Psoas muscle (tissue), 8 donors: Measurements from ENCODE around the gene GNG8. TPM values are rescaled to one million over a fixed set of nuclear protein-coding genes. Genes with fewer than 3 reads are reported as not detected.

ENCODE experiments used
- ATAC-seq, 4 donors: fragments of 200-7000 bp; cut with Tn5 transposase; one replicate each; pipeline ENCODE4 v1.9.1; 2020; ENCODE audit warnings: moderate library complexity in 3 of 4, mild to moderate bottlenecking in 2 of 4
- DNase-seq, 2 donors: peaks; one replicate each; pipeline ENCODE4 v3.0.0-alpha.2; 2020
- H3K27ac ChIP-seq: fragments of 200-600 bp; one replicate; pipeline ENCODE4 v1.8.0; 2022
- H3K27me3 ChIP-seq, 3 donors: fragments of 200-600 bp in 1 of 3; one replicate each; pipeline versions ENCODE4 v1.6.1 to v1.8.0; 2013 to 2022; ENCODE audit warnings: low read length in 2 of 3, mild to moderate bottlenecking in 2 of 3, moderate library complexity in 1 of 3; ENCODE audit not compliant: insufficient read depth in 3 of 3
- H3K36me3 ChIP-seq, 2 donors: fragments of 200-600 bp in 1 of 2; one replicate each; pipeline versions ENCODE4 v1.6.1 to v1.8.0; 2013 to 2022; ENCODE audit warnings: low read depth in 1 of 2, mild to moderate bottlenecking in 1 of 2, moderate library complexity in 1 of 2; ENCODE audit not compliant: insufficient read depth in 1 of 2
- H3K4me1 ChIP-seq: fragments of 200-600 bp; one replicate; pipeline ENCODE4 v1.8.0; 2022
- H3K4me3 ChIP-seq: fragments of 200-600 bp; one replicate; pipeline ENCODE4 v1.8.0; 2022; ENCODE audit warnings: mild to moderate bottlenecking
- H3K9me3 ChIP-seq: fragments of 200-600 bp; one replicate; pipeline ENCODE4 v1.8.0; 2022
- CTCF ChIP-seq: fragments of 200-600 bp; IDR thresholded peaks from one replicate; pipeline ENCODE4 v1.8.0; 2022; ENCODE audit warnings: antibody characterized with exemption
- WGBS, 3 donors: extraction: QIAGEN DNeasy Blood & Tissue Kit; methylation state at CpG; one replicate each; pipeline versions ENCODE4 v1.1.6 to v1.1.7; 2013; 5-methylcytosine and 5-hydroxymethylcytosine counted together
- intact Hi-C, 2 donors: fragments of 100-400 bp; cut with DNase I; formaldehyde crosslinking; loops; one replicate each; pipeline versions ENCODE4 v1.11.0 to v1.14.2; 2022
- polyA plus RNA-seq, 3 donors: library from polyadenylated mRNA; stranded (reverse); fragments of 200-250 nt; gene quantifications; one replicate each; pipeline ENCODE4 v1.2.3, GENCODE V29; 2013
- total RNA-seq, 4 donors: library from RNA; stranded (reverse); fragmentation: NEBNext Ultra II Directional in 2 of 4; extraction: Animal tissue kit (Norgen Biotek cat#: 25700) in 2 of 4; gene quantifications; one replicate each; pipeline versions ENCODE4 v1.2.1 to v1.2.4, GENCODE V29; 2021 to 2023
- donor health status: healthy with polysubstance abuse.
- donor health status: DM: no; HTN: no; CAD: no; lungs with moderate emphysema.
- donor health status: Bipolar disorder and iron deficiency.
- donor health status: healthy.
- donor health status: DM: yes; HTN: yes; CAD: no.
- donor health status: DM: no; HTN: no; CAD: no.
- donor health status: DM: no; HTN: no; CAD: no.
- donor health status: DM: yes; HTN: yes; CAD: no.

GNG8 gene
- total and polyA plus RNA-seq, 7 donors: not detected

- no peak overlapping the region for H3K27ac ChIP-seq
- ATAC-seq (no peak), DNase-seq (peak in 1 of 2 donors; percentile 45)
- H3K27me3 ChIP-seq: no peaks in the 10 kb centered on the region
- H3K9me3 ChIP-seq: no peaks in the 10 kb centered on the region
- peaks cover 0 to 40% of the 10 kb centered on the region in 2 donors for H3K36me3 ChIP-seq
- 68 to 77% (median 69%) methylated on average over 17 of the region's 17 CpGs for WGBS, 3 donors
- H3K4me3 ChIP-seq: no peak overlapping the region
- intact Hi-C loops: no loop called here
- no peaks in the 10 kb centered on the region for H3K4me1 ChIP-seq
- no peak for TF ChIP-seq CTCF
Observed at GRCh38 chr19:46610851-46611770, 24.9 kb downstream of the GNG8 start.

- Histone ChIP-seq H3K36me3 (peaks cover 0 to 48% of the 10 kb centered on the region in 2 donors), H3K27ac (no peak overlapping the region), H3K9me3 (no peaks in the 10 kb centered on the region), H3K27me3 (no peaks in the 10 kb centered on the region), H3K4me1 (peaks cover 2% of the 10 kb centered on the region), H3K4me3 (no peak overlapping the region)
- TF ChIP-seq CTCF: no peak
- 52 to 66% (median 63%) methylated on average over 5 of the region's 5 CpGs for WGBS, 3 donors
- ATAC-seq (no peak), DNase-seq (peak in 1 of 2 donors; percentile 5)
- intact Hi-C loops: no loop called here
Observed at GRCh38 chr19:46610413-46610775, 25.6 kb downstream of the GNG8 start.

- 67 to 74% (median 72%) methylated on average over 30 of the region's 30 CpGs for WGBS, 3 donors
- Histone ChIP-seq H3K36me3 (peaks cover 0 to 50% of the 10 kb centered on the region in 2 donors), H3K4me1 (peaks cover 8% of the 10 kb centered on the region), H3K4me3 (no peak overlapping the region), H3K27ac (no peak overlapping the region), H3K27me3 (no peaks in the 10 kb centered on the region), H3K9me3 (no peaks in the 10 kb centered on the region)
- intact Hi-C loops: no loop called here
- no peak for TF ChIP-seq CTCF
- ATAC-seq (no peak), DNase-seq (peak in 1 of 2 donors; percentile 49)
Observed at GRCh38 chr19:46609511-46610412, 26.2 kb downstream of the GNG8 start.

- Histone ChIP-seq H3K36me3 (peaks cover 0 to 50% of the 10 kb centered on the region in 2 donors), H3K4me1 (peaks cover 14% of the 10 kb centered on the region), H3K27ac (no peak overlapping the region), H3K27me3 (no peaks in the 10 kb centered on the region), H3K4me3 (no peak overlapping the region), H3K9me3 (no peaks in the 10 kb centered on the region)
- DNase-seq (peak in 1 of 2 donors; percentile 27), ATAC-seq (no peak)
- no peak for TF ChIP-seq CTCF
- WGBS, 3 donors: 93 to 94% (median 94%) methylated on average over 27 of the region's 27 CpGs
- intact Hi-C loops: no loop called here
Observed at GRCh38 chr19:46608581-46609345, 27.2 kb downstream of the GNG8 start.
